ENCODE data around the gene TBC1D16.

Gene TBC1D16

GRCh38 chr17:79953335-79953734, 82.3 kb downstream of the TBC1D16 start:
- Histone ChIP-seq H3F3A (ENCODE audit: low read depth) (no peaks in the 10 kb centered on the region), H3K79me2 (ENCODE audit: insufficient read depth, low read length) (no peaks in the 10 kb centered on the region), H3K9ac (ENCODE audit: low read depth, low read length, poor library complexity, severe bottlenecking) (no peak overlapping the region), H3K4me2 (ENCODE audit: low read depth, low read length, poor library complexity, severe bottlenecking) (no peak overlapping the region), H3K4me3 (ENCODE audit: low read length, poor library complexity, severe bottlenecking) (no peak overlapping the region), H4K20me1 (ENCODE audit: insufficient read depth, low read length, poor library complexity, severe bottlenecking) (no peaks in the 10 kb centered on the region), H2AFZ (ENCODE audit: low read length) (no peak overlapping the region), H3K27me3 (ENCODE audit: insufficient read depth, low read length, poor library complexity, severe bottlenecking) (no peaks in the 10 kb centered on the region), H3K9me2 (replicated peaks; ENCODE audit: low read depth, low read length) (no peaks in the 10 kb centered on the region), H3K9me3 (ENCODE audit: insufficient read depth, low read depth, low read length) (no peaks in the 10 kb centered on the region), H3K4me1 (ENCODE audit: insufficient read depth, low read length, poor library complexity, severe bottlenecking) (no peaks in the 10 kb centered on the region), H3K36me3 (ENCODE audit: insufficient read depth, low read length) (no peaks in the 10 kb centered on the region)
- TF ChIP-seq, protein P1, sequence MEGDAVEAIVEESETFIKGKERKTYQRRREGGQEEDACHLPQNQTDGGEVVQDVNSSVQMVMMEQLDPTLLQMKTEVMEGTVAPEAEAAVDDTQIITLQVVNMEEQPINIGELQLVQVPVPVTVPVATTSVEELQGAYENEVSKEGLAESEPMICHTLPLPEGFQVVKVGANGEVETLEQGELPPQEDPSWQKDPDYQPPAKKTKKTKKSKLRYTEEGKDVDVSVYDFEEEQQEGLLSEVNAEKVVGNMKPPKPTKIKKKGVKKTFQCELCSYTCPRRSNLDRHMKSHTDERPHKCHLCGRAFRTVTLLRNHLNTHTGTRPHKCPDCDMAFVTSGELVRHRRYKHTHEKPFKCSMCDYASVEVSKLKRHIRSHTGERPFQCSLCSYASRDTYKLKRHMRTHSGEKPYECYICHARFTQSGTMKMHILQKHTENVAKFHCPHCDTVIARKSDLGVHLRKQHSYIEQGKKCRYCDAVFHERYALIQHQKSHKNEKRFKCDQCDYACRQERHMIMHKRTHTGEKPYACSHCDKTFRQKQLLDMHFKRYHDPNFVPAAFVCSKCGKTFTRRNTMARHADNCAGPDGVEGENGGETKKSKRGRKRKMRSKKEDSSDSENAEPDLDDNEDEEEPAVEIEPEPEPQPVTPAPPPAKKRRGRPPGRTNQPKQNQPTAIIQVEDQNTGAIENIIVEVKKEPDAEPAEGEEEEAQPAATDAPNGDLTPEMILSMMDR (conservative IDR thresholded peaks at IDR 0.05; ENCODE audit: low read length) = no peak
- TF ChIP-seq EZH2phosphoT487 (IDR thresholded peaks at IDR 0.05; ENCODE audit: borderline replicate concordance) = no peak

DNA sequence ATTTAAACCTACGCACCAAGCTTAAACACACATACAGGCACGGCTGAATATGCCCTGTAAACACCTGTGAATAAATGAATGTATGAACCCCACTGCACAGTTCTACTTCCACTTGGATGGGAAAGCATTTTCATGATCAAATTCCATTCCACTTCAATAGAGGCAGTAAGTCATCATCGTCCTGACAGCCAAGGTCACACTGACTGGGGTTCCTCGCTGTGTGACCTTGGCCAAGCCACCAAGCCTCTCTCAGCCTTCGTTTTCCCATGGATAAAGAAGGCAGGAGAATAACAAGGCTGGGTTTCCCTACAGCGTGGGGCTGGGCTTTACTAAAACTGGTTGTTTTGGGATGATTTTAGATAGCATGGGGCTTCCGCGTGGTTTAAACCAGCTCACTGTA, 82.8 kb downstream of the TBC1D16 start:
- Histone ChIP-seq H3F3A (ENCODE audit: low read depth) (no peaks in the 10 kb centered on the region), H3K9ac (ENCODE audit: low read depth, low read length, poor library complexity, severe bottlenecking) (no peak overlapping the region), H3K27me3 (ENCODE audit: insufficient read depth, low read length, poor library complexity, severe bottlenecking) (no peaks in the 10 kb centered on the region), H3K4me2 (ENCODE audit: low read depth, low read length, poor library complexity, severe bottlenecking) (no peak overlapping the region), H2AFZ (ENCODE audit: low read length) (no peak overlapping the region), H3K4me1 (ENCODE audit: insufficient read depth, low read length, poor library complexity, severe bottlenecking) (no peaks in the 10 kb centered on the region), H3K9me2 (replicated peaks; ENCODE audit: low read depth, low read length) (no peaks in the 10 kb centered on the region), H3K9me3 (ENCODE audit: insufficient read depth, low read depth, low read length) (no peaks in the 10 kb centered on the region), H4K20me1 (ENCODE audit: insufficient read depth, low read length, poor library complexity, severe bottlenecking) (no peaks in the 10 kb centered on the region), H3K36me3 (ENCODE audit: insufficient read depth, low read length) (no peaks in the 10 kb centered on the region), H3K4me3 (ENCODE audit: low read length, poor library complexity, severe bottlenecking) (no peak overlapping the region), H3K79me2 (ENCODE audit: insufficient read depth, low read length) (no peaks in the 10 kb centered on the region)
- no peak for TF ChIP-seq EZH2phosphoT487 (IDR thresholded peaks at IDR 0.05; ENCODE audit: borderline replicate concordance)
- TF ChIP-seq, protein P1 (conservative IDR thresholded peaks at IDR 0.05; ENCODE audit: low read length) = no peak

GRCh38 chr17:79952265-79952877, 83.3 kb downstream of the TBC1D16 start:
- Histone ChIP-seq H3K4me2 (ENCODE audit: low read depth, low read length, poor library complexity, severe bottlenecking) (no peak overlapping the region), H3K36me3 (ENCODE audit: insufficient read depth, low read length) (no peaks in the 10 kb centered on the region), H3K4me3 (ENCODE audit: low read length, poor library complexity, severe bottlenecking) (no peak overlapping the region), H3K79me2 (ENCODE audit: insufficient read depth, low read length) (no peaks in the 10 kb centered on the region), H4K20me1 (ENCODE audit: insufficient read depth, low read length, poor library complexity, severe bottlenecking) (no peaks in the 10 kb centered on the region), H3F3A (ENCODE audit: low read depth) (no peaks in the 10 kb centered on the region), H3K27me3 (ENCODE audit: insufficient read depth, low read length, poor library complexity, severe bottlenecking) (no peaks in the 10 kb centered on the region), H3K4me1 (ENCODE audit: insufficient read depth, low read length, poor library complexity, severe bottlenecking) (no peaks in the 10 kb centered on the region), H3K9me3 (ENCODE audit: insufficient read depth, low read depth, low read length) (no peaks in the 10 kb centered on the region), H2AFZ (ENCODE audit: low read length) (no peak overlapping the region), H3K9ac (ENCODE audit: low read depth, low read length, poor library complexity, severe bottlenecking) (no peak overlapping the region), H3K9me2 (replicated peaks; ENCODE audit: low read depth, low read length) (no peaks in the 10 kb centered on the region)
- TF ChIP-seq, protein P1 (conservative IDR thresholded peaks at IDR 0.05; ENCODE audit: low read length) = no peak
- no peak for TF ChIP-seq EZH2phosphoT487 (IDR thresholded peaks at IDR 0.05; ENCODE audit: borderline replicate concordance)

All from Loucy (cell line).